Glutamatergic neuron (in vitro differentiated cells): Measurements from ENCODE around the gene SMPD4. TPM values are rescaled to one million over a fixed set of nuclear protein-coding genes. Genes with fewer than 3 reads are reported as not detected.
"Not testable (repeated sequence)": the region's sequence is repeated elsewhere in the genome, so short reads cannot be mapped to it uniquely, and the experiment has no call there.

ENCODE experiments used
- DNase-seq: peaks from one replicate; pipeline ENCODE4 v3.0.0; 2022
- H3K27ac Mint-ChIP-seq: one replicate; pipeline ENCODE4 v1.8.0; 2020; ENCODE audit warnings: mild to moderate bottlenecking, mixed read lengths, inconsistent platforms; ENCODE audit not compliant: unreplicated experiment
- H3K27me3 Mint-ChIP-seq: one replicate; pipeline ENCODE4 v1.8.0; 2020; ENCODE audit warnings: mild to moderate bottlenecking, moderate library complexity, mixed read lengths, inconsistent platforms; ENCODE audit not compliant: unreplicated experiment
- H3K36me3 Mint-ChIP-seq: one replicate; pipeline ENCODE4 v1.8.0; 2020; ENCODE audit warnings: mild to moderate bottlenecking, mixed read lengths, inconsistent platforms; ENCODE audit not compliant: unreplicated experiment
- H3K4me1 Mint-ChIP-seq: one replicate; pipeline ENCODE4 v1.8.0; 2020; ENCODE audit warnings: mild to moderate bottlenecking, low read depth, mixed read lengths, inconsistent platforms; ENCODE audit not compliant: unreplicated experiment
- H3K4me3 Mint-ChIP-seq: one replicate; pipeline ENCODE4 v1.8.0; 2020; ENCODE audit warnings: mild to moderate bottlenecking, mixed read lengths, inconsistent platforms; ENCODE audit not compliant: unreplicated experiment
- H3K9me3 Mint-ChIP-seq: one replicate; pipeline ENCODE4 v1.8.0; 2020; ENCODE audit warnings: mild to moderate bottlenecking, moderate library complexity, mixed read lengths, inconsistent platforms; ENCODE audit not compliant: unreplicated experiment
- CTCF ChIP-seq: fragments of 200-600 bp; sonication (generic); IDR thresholded peaks from one replicate; pipeline ENCODE4 v1.5.0; 2021; ENCODE audit not compliant: partially characterized antibody, unreplicated experiment
- long read RNA-seq: library from polyadenylated mRNA; unstranded; transcript quantifications from one replicate; pipeline ENCODE4 v2.0.0, GENCODE V29; 2020; ENCODE audit not compliant: unreplicated experiment
- total RNA-seq: library from RNA; stranded (reverse); fragmentation: NEBNext Ultra II Directional; extraction: Animal tissue kit (Norgen Biotek cat#: 25700); gene quantifications from one replicate; pipeline ENCODE4 v1.2.1, GENCODE V29; 2021; ENCODE audit not compliant: unreplicated experiment

The SMPD4 gene, protein sequence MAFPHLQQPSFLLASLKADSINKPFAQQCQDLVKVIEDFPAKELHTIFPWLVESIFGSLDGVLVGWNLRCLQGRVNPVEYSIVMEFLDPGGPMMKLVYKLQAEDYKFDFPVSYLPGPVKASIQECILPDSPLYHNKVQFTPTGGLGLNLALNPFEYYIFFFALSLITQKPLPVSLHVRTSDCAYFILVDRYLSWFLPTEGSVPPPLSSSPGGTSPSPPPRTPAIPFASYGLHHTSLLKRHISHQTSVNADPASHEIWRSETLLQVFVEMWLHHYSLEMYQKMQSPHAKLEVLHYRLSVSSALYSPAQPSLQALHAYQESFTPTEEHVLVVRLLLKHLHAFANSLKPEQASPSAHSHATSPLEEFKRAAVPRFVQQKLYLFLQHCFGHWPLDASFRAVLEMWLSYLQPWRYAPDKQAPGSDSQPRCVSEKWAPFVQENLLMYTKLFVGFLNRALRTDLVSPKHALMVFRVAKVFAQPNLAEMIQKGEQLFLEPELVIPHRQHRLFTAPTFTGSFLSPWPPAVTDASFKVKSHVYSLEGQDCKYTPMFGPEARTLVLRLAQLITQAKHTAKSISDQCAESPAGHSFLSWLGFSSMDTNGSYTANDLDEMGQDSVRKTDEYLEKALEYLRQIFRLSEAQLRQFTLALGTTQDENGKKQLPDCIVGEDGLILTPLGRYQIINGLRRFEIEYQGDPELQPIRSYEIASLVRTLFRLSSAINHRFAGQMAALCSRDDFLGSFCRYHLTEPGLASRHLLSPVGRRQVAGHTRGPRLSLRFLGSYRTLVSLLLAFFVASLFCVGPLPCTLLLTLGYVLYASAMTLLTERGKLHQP
- 83.4 TPM for total RNA-seq
- long read RNA-seq, full-length matches to known transcripts, result 13 of 24 reads
- long read RNA-seq, partial matches to known transcripts, result 5 of 24 reads
- long read RNA-seq, other reads (novel, unspliced or antisense), result 6 of 24 reads

GRCh38 chr2:130181325-130181879 is at the start of gene SMPD4:
TSS of gene SMPD4 (minus strand) at chr2:130181602. CDS start at chr2:130176592, 5,010 bp downstream.
- Mint-ChIP-seq H3K27me3 (peaks cover 14% of the 10 kb centered on the region), H3K4me3 (peak within 1 kb of the TSS; percentile 93)
- TF ChIP-seq CTCF, result no peak

DNA sequence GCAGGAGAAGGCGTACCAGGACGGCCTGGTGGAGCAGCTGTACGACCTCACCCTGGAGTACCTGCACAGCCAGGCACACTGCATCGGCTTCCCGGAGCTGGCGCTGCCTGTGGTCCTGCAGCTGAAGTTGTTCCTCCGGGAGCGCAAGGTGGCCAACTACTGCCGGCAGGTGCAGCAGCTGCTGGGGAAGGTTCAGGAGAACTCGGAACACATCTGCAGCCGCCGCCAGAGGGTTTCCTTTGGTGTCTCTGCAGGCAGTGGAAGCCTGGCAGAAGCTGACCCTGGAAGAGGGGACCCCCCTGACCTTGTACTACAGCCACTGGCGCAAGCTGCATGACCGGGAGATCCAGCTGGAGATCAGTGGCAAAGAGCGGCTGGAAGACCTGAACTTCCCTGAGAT is 49.5 kb upstream of the SMPD4 start:
- H3K9me3 Mint-ChIP-seq, DNase-seq, H3K4me1 Mint-ChIP-seq, H3K36me3 Mint-ChIP-seq, H3K27ac Mint-ChIP-seq, H3K4me3 Mint-ChIP-seq, H3K27me3 Mint-ChIP-seq: not testable (repeated sequence)

More at GRCh38 chr2:130181325-130181879, at the start of gene SMPD4:
- H3K36me3 Mint-ChIP-seq, result no peaks in the 10 kb centered on the region
- H3K27ac Mint-ChIP-seq, result peak within 1 kb of the TSS; percentile 87
- H3K4me1 Mint-ChIP-seq, result peaks cover 13% of the 10 kb centered on the region
- H3K9me3 Mint-ChIP-seq, result peaks cover 5% of the 10 kb centered on the region
- DNase-seq, result peak; percentile 99

- not testable (repeated sequence) for H3K27ac Mint-ChIP-seq, H3K36me3 Mint-ChIP-seq, H3K9me3 Mint-ChIP-seq, H3K27me3 Mint-ChIP-seq, H3K4me1 Mint-ChIP-seq, DNase-seq, H3K4me3 Mint-ChIP-seq
These were observed 49.0 kb upstream of the SMPD4 start for GRCh38 chr2:130230376-130230775.

GRCh38 chr2:130229161-130229510 is 47.7 kb upstream of the SMPD4 start:
- H3K27me3 Mint-ChIP-seq, H3K9me3 Mint-ChIP-seq, H3K4me3 Mint-ChIP-seq, H3K36me3 Mint-ChIP-seq, DNase-seq, H3K27ac Mint-ChIP-seq, H3K4me1 Mint-ChIP-seq: not testable (repeated sequence)

DNA sequence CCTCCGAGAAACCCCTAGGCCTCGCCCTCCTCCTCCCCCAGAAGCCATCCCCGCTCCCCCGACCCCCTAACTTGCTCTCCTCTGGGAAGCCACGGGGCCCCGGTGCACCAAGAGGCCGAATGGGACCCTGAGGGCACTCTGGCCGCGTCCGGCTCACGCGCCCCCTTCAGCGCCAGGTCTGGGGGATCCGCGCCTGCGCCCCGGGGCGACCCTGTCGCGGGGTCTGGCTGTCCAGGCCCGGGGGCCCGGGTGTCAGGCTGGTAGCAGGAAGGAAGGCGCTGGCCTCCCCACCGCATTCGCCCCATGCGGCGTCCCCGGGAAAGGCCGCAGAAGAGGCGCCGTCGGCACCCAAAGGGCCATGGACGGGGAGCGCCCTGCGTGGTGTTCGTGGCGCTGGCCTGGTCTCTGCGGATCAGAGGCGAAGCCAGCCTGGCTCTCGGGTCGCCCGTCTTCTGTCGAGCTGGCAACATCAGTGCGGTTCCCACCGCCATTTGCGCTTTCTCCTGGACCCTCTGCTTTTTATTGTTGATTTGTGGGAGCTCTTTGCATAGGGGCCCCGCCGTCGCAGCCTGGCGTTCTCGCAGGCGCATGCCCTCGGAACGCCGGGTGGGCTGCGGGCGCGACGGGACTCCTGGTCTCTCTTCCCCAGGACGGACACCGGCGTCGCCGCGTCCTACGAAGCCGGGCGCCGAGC is 47.2 kb upstream of the SMPD4 start:
- not testable (repeated sequence) for H3K27ac Mint-ChIP-seq, H3K9me3 Mint-ChIP-seq, H3K4me3 Mint-ChIP-seq

GRCh38 chr2:130228005-130228404 is 46.6 kb upstream of the SMPD4 start:
- not testable (repeated sequence) for H3K9me3 Mint-ChIP-seq, DNase-seq, H3K4me1 Mint-ChIP-seq, H3K27ac Mint-ChIP-seq, H3K4me3 Mint-ChIP-seq, H3K36me3 Mint-ChIP-seq, H3K27me3 Mint-ChIP-seq

More for the DNA sequence above, 47.2 kb upstream of the SMPD4 start:
- H3K36me3 Mint-ChIP-seq, H3K4me1 Mint-ChIP-seq, DNase-seq, H3K27me3 Mint-ChIP-seq: not testable (repeated sequence)

DNA sequence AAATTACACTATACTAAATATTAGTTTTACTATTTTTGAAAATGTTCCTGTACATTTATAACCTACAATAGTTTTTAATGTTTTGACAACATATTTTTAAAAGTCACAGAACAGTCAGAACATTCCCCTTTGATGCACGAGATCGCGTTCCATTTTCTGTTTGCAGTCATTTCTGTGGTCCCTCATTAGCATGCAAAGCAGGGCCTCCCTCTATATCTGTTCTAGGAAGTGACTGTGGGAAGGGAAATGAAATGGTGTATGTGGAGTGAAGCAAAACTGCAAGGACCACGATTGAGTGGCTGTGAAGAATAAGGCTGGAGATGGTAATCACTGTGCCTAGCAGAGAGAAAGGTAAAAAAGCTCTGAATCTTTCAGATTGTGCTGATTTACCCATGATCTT is 41.1 kb upstream of the SMPD4 start:
- H3K36me3 Mint-ChIP-seq, DNase-seq: not testable (repeated sequence)

DNA sequence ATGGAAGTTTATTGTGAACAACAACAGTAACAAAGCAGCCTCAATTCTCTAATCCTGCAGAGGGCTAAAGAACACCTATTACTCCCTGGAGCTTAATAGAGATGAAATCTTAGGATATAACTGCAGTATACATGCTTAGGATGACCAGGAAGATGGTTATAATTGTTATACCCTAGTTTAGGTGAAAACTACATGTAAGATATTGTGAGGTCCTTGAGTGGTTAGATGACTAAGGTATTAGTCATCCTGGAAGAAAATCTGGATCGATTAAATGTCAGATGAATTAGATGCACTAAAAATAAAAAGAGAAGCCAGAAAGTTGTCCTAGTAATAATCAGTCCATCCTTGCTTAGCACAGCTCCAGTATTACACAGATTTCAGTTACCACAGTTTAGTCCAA is 39.1 kb upstream of the SMPD4 start:
- not testable (repeated sequence) for H3K9me3 Mint-ChIP-seq, H3K27ac Mint-ChIP-seq, H3K4me3 Mint-ChIP-seq, H3K4me1 Mint-ChIP-seq, H3K27me3 Mint-ChIP-seq, H3K36me3 Mint-ChIP-seq, DNase-seq

More for the DNA sequence above, 41.1 kb upstream of the SMPD4 start:
- not testable (repeated sequence) for H3K4me1 Mint-ChIP-seq, H3K4me3 Mint-ChIP-seq, H3K9me3 Mint-ChIP-seq, H3K27me3 Mint-ChIP-seq, H3K27ac Mint-ChIP-seq

DNA sequence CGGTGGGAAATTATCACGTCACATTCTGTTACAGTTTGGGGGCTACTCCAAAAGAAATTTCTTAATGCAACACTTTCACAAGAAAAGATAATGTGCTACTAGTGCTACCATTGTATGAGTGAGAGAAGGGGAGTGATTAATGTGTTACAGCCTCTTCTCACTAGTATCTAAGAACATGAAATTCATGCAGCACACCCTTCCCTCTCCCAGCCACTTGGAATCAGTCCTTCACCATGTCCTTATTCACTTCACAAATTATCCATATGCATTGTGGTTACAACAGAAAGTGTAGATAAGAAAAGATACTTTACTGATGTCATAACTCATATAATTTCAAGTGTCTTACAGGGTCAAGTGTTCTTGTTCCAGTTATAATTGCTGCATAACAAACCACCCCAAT is 37.7 kb upstream of the SMPD4 start:
- not testable (repeated sequence) for H3K27me3 Mint-ChIP-seq

DNA sequence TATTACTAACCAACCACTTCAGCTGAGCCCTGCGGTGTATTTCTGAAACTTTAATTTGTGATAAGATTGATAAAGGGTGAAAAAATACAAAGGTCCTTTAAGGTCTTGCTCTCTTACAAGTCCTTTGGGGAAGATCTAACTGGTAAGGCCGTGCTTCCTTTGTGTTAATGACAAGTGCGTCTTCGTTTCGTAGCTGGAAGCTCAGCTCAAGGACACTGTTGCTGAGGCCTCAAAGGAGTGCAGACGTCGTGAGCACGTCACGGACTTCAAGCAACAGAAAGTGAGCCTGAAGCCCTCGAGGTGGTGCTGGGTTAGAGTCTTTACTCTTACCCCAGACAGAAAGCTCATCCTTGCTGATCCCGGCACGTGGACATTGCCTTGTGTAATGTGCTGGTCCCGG is 25.6 kb upstream of the SMPD4 start:
- not testable (repeated sequence) for H3K4me1 Mint-ChIP-seq, H3K27ac Mint-ChIP-seq, H3K36me3 Mint-ChIP-seq, DNase-seq, H3K4me3 Mint-ChIP-seq, H3K27me3 Mint-ChIP-seq, H3K9me3 Mint-ChIP-seq

More for the DNA sequence above, 37.7 kb upstream of the SMPD4 start:
- not testable (repeated sequence) for DNase-seq, H3K4me1 Mint-ChIP-seq, H3K9me3 Mint-ChIP-seq, H3K36me3 Mint-ChIP-seq, H3K4me3 Mint-ChIP-seq, H3K27ac Mint-ChIP-seq
